HepG2 (cell line): ENCODE results near the gene SBNO1. TPM values are rescaled to one million over a fixed set of nuclear protein-coding genes. Genes with fewer than 3 reads are reported as not detected.
A peak's percentile ranks its signal among the peaks of the same experiment; 100 is the strongest.

Experiments
- ATAC-seq: fragments of 200-7000 bp; cut with Tn5 transposase; 3 replicates; pipeline ENCODE4 v1.9.1; 2020; ENCODE audit warnings: mild to moderate bottlenecking, moderate library complexity
- BruUV-seq: library from RNA; stranded (reverse); fragments of 400-500 nt; replicated peaks from 2 replicates; lab custom pipeline; 2021; lab: Mats Ljungman, UMichigan
- CTCF ChIA-PET: fragments of 300-600 bp; formaldehyde crosslinking; extraction: SDS; loops from one replicate; lab custom pipeline; 2021; ENCODE audit warnings: low total read pairs, inconsistent platforms, low intra/inter-chr PET ratio; lab: Yijun Ruan, JAX
- POLR2A ChIA-PET: fragments of 350-600 bp; sonication (Branson Sonifier 250); formaldehyde crosslinking; loops from one replicate; lab custom pipeline; 2020; ENCODE audit warnings: antibody characterized with exemption, inconsistent platforms; lab: Yijun Ruan, JAX
- DNase-seq: peaks from one replicate; pipeline ENCODE4 v3.0.0-alpha.2; 2015; ENCODE audit warnings: low spot score
- FAIRE-seq: peaks from 3 replicates; lab custom pipeline; 2011; peaks lifted over from hg19 to GRCh38; lab: Jason Lieb, UNC
- H2AFZ ChIP-seq: one replicate; pipeline ENCODE4 v1.6.1; 2011; ENCODE audit warnings: low read length, inconsistent platforms
- H3K27ac ChIP-seq: fragments of 300-600 bp; 3 replicates; pipeline ENCODE4 v1.8.0; 2011; ENCODE audit warnings: mixed run types, mild to moderate bottlenecking, mixed read lengths, low read length, inconsistent platforms; ENCODE audit not compliant: insufficient read depth; ENCODE audit errors: extremely low read length
- H3K27me3 ChIP-seq, 2 experiments: fragments of 200-600 bp in 1 of 2; 2 replicates in 1 of 2; 3 replicates in 1 of 2; pipeline versions ENCODE4 v1.6.0 to v1.8.0; 2011; ENCODE audit warnings: low read length in 2 of 2, mild to moderate bottlenecking in 2 of 2, moderate library complexity in 2 of 2, inconsistent platforms in 1 of 2; ENCODE audit not compliant: insufficient read depth in 2 of 2, control insufficient read depth in 1 of 2
- H3K36me3 ChIP-seq, 2 experiments: fragments of 200-600 bp in 1 of 2; replicated peaks in 1 of 2; 2 replicates in 1 of 2; 3 replicates in 1 of 2; pipeline versions ENCODE4 v1.5.1 to v1.8.0; 2011; ENCODE audit warnings: low read length in 2 of 2, inconsistent platforms in 1 of 2; ENCODE audit not compliant: insufficient read depth in 2 of 2, control insufficient read depth in 1 of 2
- H3K4me1 ChIP-seq: 2 replicates; pipeline ENCODE4 v1.5.1; 2012; ENCODE audit warnings: low read length, inconsistent platforms; ENCODE audit not compliant: insufficient read depth
- H3K4me2 ChIP-seq: 2 replicates; pipeline ENCODE4 v1.6.0; 2011; ENCODE audit warnings: low read depth, low read length, inconsistent platforms
- H3K4me3 ChIP-seq, 3 experiments: fragments of 200-600 bp in 1 of 3; sonication (generic), shearing (Covaris generic) in 1 of 3; replicated peaks in 1 of 3; 2 replicates each; pipeline ENCODE4 v1.5.1; 2011 to 2016; ENCODE audit warnings: low read length in 3 of 3, inconsistent platforms in 2 of 3, low read depth in 2 of 3, mild to moderate bottlenecking in 2 of 3, control low read depth in 1 of 3, mixed read lengths in 1 of 3; ENCODE audit not compliant: insufficient read depth in 1 of 3
- H3K79me2 ChIP-seq: one replicate; pipeline ENCODE4 v1.6.1; 2011; ENCODE audit warnings: low read length, inconsistent platforms; ENCODE audit not compliant: insufficient read depth
- H3K9ac ChIP-seq: 2 replicates; pipeline ENCODE4 v1.6.0; 2011; ENCODE audit warnings: mild to moderate bottlenecking, low read depth, low read length, inconsistent platforms; ENCODE audit not compliant: insufficient read depth
- H3K9me3 ChIP-seq: 2 replicates; pipeline ENCODE4 v1.5.1; 2012; ENCODE audit warnings: mild to moderate bottlenecking, low read length
- H4K20me1 ChIP-seq: 2 replicates; pipeline ENCODE4 v1.6.0; 2011; ENCODE audit warnings: inconsistent platforms, mild to moderate bottlenecking, low read length, moderate library complexity; ENCODE audit not compliant: insufficient read depth
- BCL6 ChIP-seq: IDR thresholded peaks from 2 replicates; pipeline ENCODE4 v1.6.1; 2016; ENCODE audit warnings: missing genetic modification reagents, missing compliant biosample characterization
- GMEB1 ChIP-seq: sonication (generic); formaldehyde crosslinking; IDR thresholded peaks from 2 replicates; pipeline ENCODE4 v1.5.1; 2020; ENCODE audit warnings: missing genetic modification reagents, mild to moderate bottlenecking, borderline replicate concordance
- NAIF1 ChIP-seq: sonication (generic); formaldehyde crosslinking; IDR thresholded peaks from 2 replicates; pipeline ENCODE4 v1.5.0; 2020; ENCODE audit warnings: mild to moderate bottlenecking, missing genetic modification reagents, borderline replicate concordance
- SNAPC2 ChIP-seq: sonication (generic); formaldehyde crosslinking; IDR thresholded peaks from 2 replicates; pipeline ENCODE4 v1.8.1; 2022; ENCODE audit warnings: mild to moderate bottlenecking, missing genetic modification reagents
- ZBTB8A ChIP-seq: sonication (generic); formaldehyde crosslinking; IDR thresholded peaks from 2 replicates; pipeline ENCODE4 v1.4.0; 2020; ENCODE audit warnings: mild to moderate bottlenecking, low read depth, missing genetic modification reagents, borderline replicate concordance
- ZHX1 ChIP-seq: sonication (generic); formaldehyde crosslinking; IDR thresholded peaks from 2 replicates; pipeline ENCODE4 v1.8.1; 2022; ENCODE audit warnings: low read depth, mild to moderate bottlenecking, missing genetic modification reagents
- ZNF235 ChIP-seq: sonication (generic); formaldehyde crosslinking; IDR thresholded peaks from 2 replicates; pipeline ENCODE4 v1.8.1; 2023; ENCODE audit warnings: mild to moderate bottlenecking, missing genetic modification reagents, borderline replicate concordance
- ZNF362 ChIP-seq: sonication (generic); formaldehyde crosslinking; IDR thresholded peaks from 2 replicates; pipeline ENCODE4 v1.4.0; 2020; ENCODE audit warnings: missing genetic modification reagents, mild to moderate bottlenecking, borderline replicate concordance
- ZNF580 ChIP-seq: IDR thresholded peaks from 2 replicates; pipeline ENCODE4 v1.6.1; 2016; ENCODE audit warnings: low read depth, borderline replicate concordance
- ZNF644 ChIP-seq: IDR thresholded peaks from 2 replicates; pipeline ENCODE4 v1.6.1; 2016; ENCODE audit warnings: low read depth
- WGBS: methylation state at CpG from one replicate; pipeline ENCODE4 v1.1.6; 2017; ENCODE audit warnings: low lambda C conversion rate; 5-methylcytosine and 5-hydroxymethylcytosine counted together
- in situ Hi-C: cut with HindIII; loops from 2 replicates; pipeline ENCODE4 v1.10.0; 2017; ENCODE audit warnings: low pct_unique_long_range_greater_than_20kb; ENCODE audit not compliant: extremely low pct_ligation_motif_present
- intact Hi-C: fragments of 100-400 bp; cut with micrococcal nuclease; formaldehyde crosslinking; loops from one replicate; pipeline ENCODE4 v1.10.0; 2022; ENCODE audit not compliant: unreplicated experiment
- polyA plus RNA-seq, 8 experiments: library from polyadenylated mRNA; depleted of rRNA in 3 of 8; stranded (reverse) in 7 of 8; unstranded in 1 of 8; fragments of >200 nt; fragmentation: Illumina TruSeq in 4 of 8; extraction: Trizol in 4 of 8; gene quantifications; 2 replicates each; pipeline versions ENCODE4 v1.2.1 to v1.2.3, GENCODE V29; 2011 to 2016; ENCODE audit warnings: low read depth in 4 of 8, missing spikeins in 1 of 8, mixed read lengths in 1 of 8; ENCODE audit not compliant: insufficient read depth in 1 of 8
- total RNA-seq, 5 experiments: library from RNA; depleted of rRNA; stranded (reverse); fragments of >200 nt; fragmentation: Illumina TruSeq; extraction: Trizol; gene quantifications; 2 replicates each; pipeline ENCODE4 v1.2.3, GENCODE V29; 2016; ENCODE audit warnings: low read depth in 1 of 5
- TF ChIP-seq, protein P1 (sequence below): sonication (generic); formaldehyde crosslinking; IDR thresholded peaks from 2 replicates; pipeline ENCODE4 v1.4.0; 2020; ENCODE audit warnings: missing genetic modification reagents
- TF ChIP-seq, protein P2 (sequence below): sonication (generic); formaldehyde crosslinking; IDR thresholded peaks from 2 replicates; pipeline ENCODE4 v1.4.0; 2020; ENCODE audit warnings: missing genetic modification reagents, borderline replicate concordance

The SBNO1 gene
- total and polyA plus RNA-seq, 2 of the 13 experiments (the other 11 are each of a cell fraction or from before 2014, with no cell fraction given): 10.9 to 40.2 TPM

DNA sequence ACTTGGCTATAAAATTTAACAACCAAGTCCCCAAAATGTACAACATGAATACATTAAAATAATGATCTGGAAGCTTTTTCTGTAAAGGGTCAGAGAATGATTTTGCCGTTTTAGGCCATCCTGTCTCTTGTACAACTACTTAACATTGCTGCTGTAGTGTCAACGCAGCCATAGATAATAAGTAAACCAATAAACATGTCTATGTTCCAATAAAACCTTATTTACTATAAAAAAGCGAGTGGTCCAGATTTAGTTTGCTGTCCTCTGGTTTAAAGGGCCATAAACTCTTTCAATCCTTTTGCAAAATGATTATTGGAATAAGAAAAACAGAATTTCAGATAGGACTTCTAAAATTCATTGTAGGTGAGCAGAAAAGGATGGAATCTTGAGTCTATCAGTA lies 29.2 kb downstream of the SBNO1 start:
- H3K27ac ChIP-seq: no peak overlapping the region
- peaks cover 21 to 69% of the 10 kb centered on the region in 2 experiments for H3K36me3 ChIP-seq
- intact Hi-C loops (no loop called here), in situ Hi-C loops (no loop called here)
- no peak overlapping the region for H3K4me2 ChIP-seq
- WGBS: 94% methylated on average over 3 of the region's 3 CpGs
- H3K9ac ChIP-seq: no peak overlapping the region
- no peaks in the 10 kb centered on the region for H4K20me1 ChIP-seq
- H3K79me2 ChIP-seq: no peaks in the 10 kb centered on the region
- H2AFZ ChIP-seq: no peak overlapping the region
- ChIA-PET CTCF (no interaction called here), POLR2A (interaction anchor here (1.6 kb wide), 1 partner anchor 30 kb away, joined by 5 read pairs; no protein-coding TSS in a partner anchor)
- BruUV-seq: TSS peak; percentile 31
- no peaks in the 10 kb centered on the region for H3K4me1 ChIP-seq
- DNase-seq (no peak), FAIRE-seq (no peak), ATAC-seq (no peak)
- H3K27me3 ChIP-seq: no peaks in the 10 kb centered on the region
- H3K4me3 ChIP-seq: no peak overlapping the region
- H3K9me3 ChIP-seq: no peaks in the 10 kb centered on the region
- TF ChIP-seq GMEB1: no peak
- TF ChIP-seq SNAPC2: no peak
- no peak for TF ChIP-seq ZNF580 (CRISPR knock-in tag)
- TF ChIP-seq, protein P1, sequence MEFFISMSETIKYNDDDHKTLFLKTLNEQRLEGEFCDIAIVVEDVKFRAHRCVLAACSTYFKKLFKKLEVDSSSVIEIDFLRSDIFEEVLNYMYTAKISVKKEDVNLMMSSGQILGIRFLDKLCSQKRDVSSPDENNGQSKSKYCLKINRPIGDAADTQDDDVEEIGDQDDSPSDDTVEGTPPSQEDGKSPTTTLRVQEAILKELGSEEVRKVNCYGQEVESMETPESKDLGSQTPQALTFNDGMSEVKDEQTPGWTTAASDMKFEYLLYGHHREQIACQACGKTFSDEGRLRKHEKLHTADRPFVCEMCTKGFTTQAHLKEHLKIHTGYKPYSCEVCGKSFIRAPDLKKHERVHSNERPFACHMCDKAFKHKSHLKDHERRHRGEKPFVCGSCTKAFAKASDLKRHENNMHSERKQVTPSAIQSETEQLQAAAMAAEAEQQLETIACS (CRISPR knock-in tag): no peak
- TF ChIP-seq NAIF1 (CRISPR knock-in tag): no peak
- TF ChIP-seq ZBTB8A (CRISPR knock-in tag): no peak
- no peak for TF ChIP-seq ZNF235 (CRISPR knock-in tag)
- TF ChIP-seq ZNF362: no peak
- TF ChIP-seq, protein P2, sequence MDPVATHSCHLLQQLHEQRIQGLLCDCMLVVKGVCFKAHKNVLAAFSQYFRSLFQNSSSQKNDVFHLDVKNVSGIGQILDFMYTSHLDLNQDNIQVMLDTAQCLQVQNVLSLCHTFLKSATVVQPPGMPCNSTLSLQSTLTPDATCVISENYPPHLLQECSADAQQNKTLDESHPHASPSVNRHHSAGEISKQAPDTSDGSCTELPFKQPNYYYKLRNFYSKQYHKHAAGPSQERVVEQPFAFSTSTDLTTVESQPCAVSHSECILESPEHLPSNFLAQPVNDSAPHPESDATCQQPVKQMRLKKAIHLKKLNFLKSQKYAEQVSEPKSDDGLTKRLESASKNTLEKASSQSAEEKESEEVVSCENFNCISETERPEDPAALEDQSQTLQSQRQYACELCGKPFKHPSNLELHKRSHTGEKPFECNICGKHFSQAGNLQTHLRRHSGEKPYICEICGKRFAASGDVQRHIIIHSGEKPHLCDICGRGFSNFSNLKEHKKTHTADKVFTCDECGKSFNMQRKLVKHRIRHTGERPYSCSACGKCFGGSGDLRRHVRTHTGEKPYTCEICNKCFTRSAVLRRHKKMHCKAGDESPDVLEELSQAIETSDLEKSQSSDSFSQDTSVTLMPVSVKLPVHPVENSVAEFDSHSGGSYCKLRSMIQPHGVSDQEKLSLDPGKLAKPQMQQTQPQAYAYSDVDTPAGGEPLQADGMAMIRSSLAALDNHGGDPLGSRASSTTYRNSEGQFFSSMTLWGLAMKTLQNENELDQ (CRISPR knock-in tag): no peak
- TF ChIP-seq BCL6 (CRISPR knock-in tag): no peak
- TF ChIP-seq ZHX1: no peak
- no peak for TF ChIP-seq ZNF644
